Ovary (tissue), 9 donors: ENCODE data around the gene JSRP1. TPM values are rescaled to one million over a fixed set of nuclear protein-coding genes. Genes with fewer than 3 reads are reported as not detected.
A peak's percentile ranks its signal among the peaks of the same experiment; 100 is the strongest.

Experiments
- DNase-seq, 5 donors: peaks; one replicate each; pipeline ENCODE4 v3.0.0-alpha.2; 2019 to 2020
- H3K27ac ChIP-seq, 2 donors: fragments of 200-600 bp; one replicate each; pipeline versions ENCODE4 v1.5.1 to v1.8.0; 2019 to 2022
- H3K27me3 ChIP-seq: fragments of 200-600 bp; one replicate; pipeline ENCODE4 v1.8.0; 2022
- H3K36me3 ChIP-seq: fragments of 200-600 bp; sonication (generic); one replicate; pipeline ENCODE4 v1.5.1; 2019
- H3K4me1 ChIP-seq: one replicate; pipeline ENCODE4 v1.8.1; 2013; ENCODE audit warnings: mild to moderate bottlenecking, moderate library complexity; ENCODE audit not compliant: insufficient read depth
- H3K4me3 ChIP-seq: fragments of 200-600 bp; sonication (generic); one replicate; pipeline ENCODE4 v1.5.1; 2017
- H3K9me3 ChIP-seq, 2 donors: fragments of 200-600 bp in 1 of 2; sonication (generic) in 1 of 2; one replicate each; pipeline versions ENCODE4 v1.5.1 to v1.8.1; 2013 to 2019; ENCODE audit warnings: mild to moderate bottlenecking in 1 of 2, moderate library complexity in 1 of 2
- EP300 ChIP-seq: sonication (generic); formaldehyde crosslinking; IDR thresholded peaks from one replicate; pipeline ENCODE4 v1.6.1; 2017; ENCODE audit warnings: antibody characterized with exemption
- POLR2A ChIP-seq: fragments of 450-650 bp; IDR thresholded peaks from one replicate; pipeline ENCODE4 v1.6.1; 2017; ENCODE audit warnings: antibody characterized with exemption, mild to moderate bottlenecking, moderate library complexity
- WGBS, 3 donors: extraction: QIAGEN DNeasy Blood & Tissue Kit in 1 of 3; methylation state at CpG; one replicate each; pipeline versions ENCODE4 v1.1.5 to v1.1.7; 2013 to 2017; 5-methylcytosine and 5-hydroxymethylcytosine counted together
- intact Hi-C, 4 donors: fragments of 100-400 bp; cut with DNase I; formaldehyde crosslinking; loops; one replicate each; pipeline versions ENCODE4 v1.11.0 to v1.15.1; 2022 to 2023
- polyA plus RNA-seq, 2 donors: library from polyadenylated mRNA; stranded (reverse); fragments of 200-250 nt in 1 of 2; fragments of 350-450 nt in 1 of 2; fragmentation: Illumina TruSeq in 1 of 2; extraction: RNeasy Lipid Tissue Mini Kit (QIAGEN cat#74804) in 1 of 2; gene quantifications; one replicate each; pipeline ENCODE4 v1.2.3, GENCODE V29; 2013 to 2014
- total RNA-seq, 7 donors: library from RNA; depleted of rRNA in 2 of 7; stranded (reverse); fragments of >200 nt in 2 of 7; fragmentation: NEBNext Ultra II Directional in 3 of 7; extraction: Animal tissue kit (Norgen Biotek cat#: 25700) in 3 of 7; gene quantifications; one replicate each; pipeline versions ENCODE4 v1.1.0 to v1.2.4, GENCODE V29; 2016 to 2023
- TF ChIP-seq, protein P1 (sequence below), 3 donors: fragments of 450-650 bp in 2 of 3; fragments of 200-600 bp in 1 of 3; IDR thresholded peaks; one replicate each; pipeline versions ENCODE4 v1.5.1 to v1.8.0; 2016 to 2022; ENCODE audit warnings: antibody characterized with exemption in 3 of 3, mild to moderate bottlenecking in 1 of 3
- donor health status: DM: no; HTN: no; CAD: no; lungs with moderate emphysema.
- donor health status: DM: no; HTN: no; CAD: no.
- donor health status: Bipolar disorder and iron deficiency.
- donor health status: DM: yes; HTN: yes; CAD: no.
- donor health status: DM: no; HTN: no; CAD: no.
- donor health status: DM: yes; HTN: yes; CAD: no.

JSRP1 gene
- total and polyA plus RNA-seq, 9 donors, result 0.30 to 0.92 (median 0.35) TPM; not detected in 4

- intact Hi-C loops, result no loop called here
- Histone ChIP-seq H3K27ac (no peak overlapping the region), H3K27me3 (peaks cover 16% of the 10 kb centered on the region), H3K4me3 (no peak overlapping the region), H3K4me1 (peaks cover 17% of the 10 kb centered on the region), H3K9me3 (no peaks in the 10 kb centered on the region), H3K36me3 (no peaks in the 10 kb centered on the region)
- WGBS, 3 donors, result 55 to 60% (median 56%) methylated on average over 20 of the region's 20 CpGs
- TF ChIP-seq, protein P1, sequence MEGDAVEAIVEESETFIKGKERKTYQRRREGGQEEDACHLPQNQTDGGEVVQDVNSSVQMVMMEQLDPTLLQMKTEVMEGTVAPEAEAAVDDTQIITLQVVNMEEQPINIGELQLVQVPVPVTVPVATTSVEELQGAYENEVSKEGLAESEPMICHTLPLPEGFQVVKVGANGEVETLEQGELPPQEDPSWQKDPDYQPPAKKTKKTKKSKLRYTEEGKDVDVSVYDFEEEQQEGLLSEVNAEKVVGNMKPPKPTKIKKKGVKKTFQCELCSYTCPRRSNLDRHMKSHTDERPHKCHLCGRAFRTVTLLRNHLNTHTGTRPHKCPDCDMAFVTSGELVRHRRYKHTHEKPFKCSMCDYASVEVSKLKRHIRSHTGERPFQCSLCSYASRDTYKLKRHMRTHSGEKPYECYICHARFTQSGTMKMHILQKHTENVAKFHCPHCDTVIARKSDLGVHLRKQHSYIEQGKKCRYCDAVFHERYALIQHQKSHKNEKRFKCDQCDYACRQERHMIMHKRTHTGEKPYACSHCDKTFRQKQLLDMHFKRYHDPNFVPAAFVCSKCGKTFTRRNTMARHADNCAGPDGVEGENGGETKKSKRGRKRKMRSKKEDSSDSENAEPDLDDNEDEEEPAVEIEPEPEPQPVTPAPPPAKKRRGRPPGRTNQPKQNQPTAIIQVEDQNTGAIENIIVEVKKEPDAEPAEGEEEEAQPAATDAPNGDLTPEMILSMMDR (IDR thresholded peaks at IDR 0.05), result no peak
- TF ChIP-seq POLR2A (no peak), EP300 (no peak)
- DNase-seq, result peak in 2 of 5 donors; percentile 21 to 64
Observed at GRCh38 chr19:2254064-2254872, 1.9 kb downstream of the JSRP1 start.

DNA sequence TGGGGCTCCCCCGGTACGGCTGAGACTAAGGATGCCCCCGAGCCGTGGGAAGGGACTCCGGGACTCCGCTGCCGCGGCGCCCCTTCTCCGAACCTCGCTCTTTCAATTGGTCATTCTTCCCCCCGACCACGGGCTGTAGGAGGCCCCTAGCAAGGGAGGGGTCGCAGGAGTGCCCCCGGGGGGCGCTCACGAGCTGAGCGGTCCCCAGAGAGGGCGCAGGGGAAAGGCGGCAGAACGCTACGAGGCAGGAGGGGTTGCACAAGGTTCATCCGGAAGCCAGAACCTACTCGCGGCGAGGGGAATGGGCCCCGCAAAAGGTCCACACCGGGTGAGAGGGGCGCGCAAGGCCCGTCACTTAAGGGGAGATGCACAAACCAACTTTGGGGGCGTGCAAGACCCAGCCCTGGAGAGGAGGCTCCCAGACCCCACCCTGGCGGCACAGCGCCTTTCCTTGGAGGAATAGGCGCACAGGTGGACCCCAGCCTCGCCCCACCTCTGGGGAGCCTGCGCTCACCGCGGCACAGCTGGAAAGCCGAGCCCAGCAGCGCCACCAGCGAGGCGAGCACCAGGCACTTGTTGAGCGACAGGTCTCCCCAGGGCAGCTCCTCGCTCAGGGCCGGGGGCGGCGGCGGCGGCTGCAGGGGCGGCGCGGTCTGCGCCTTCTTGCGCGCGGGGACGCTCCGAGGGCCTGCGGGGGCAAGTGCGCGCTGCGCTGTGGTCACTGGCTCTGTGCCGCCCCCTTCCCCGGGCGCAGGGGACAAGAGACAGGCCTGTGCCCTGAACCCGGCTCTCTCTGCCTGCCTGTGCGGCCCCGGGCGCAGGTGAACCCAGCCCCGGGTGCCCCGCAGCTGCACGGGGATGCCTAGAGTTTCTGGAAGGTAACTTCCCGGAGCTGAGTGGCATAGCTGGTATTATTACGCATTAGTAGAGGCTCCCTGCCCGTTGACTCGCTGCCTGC is 2.8 kb downstream of the JSRP1 start:
- no peak for DNase-seq
- Histone ChIP-seq H3K36me3 (no peaks in the 10 kb centered on the region), H3K27ac (no peak overlapping the region), H3K4me3 (no peak overlapping the region), H3K4me1 (peaks cover 17% of the 10 kb centered on the region), H3K9me3 (no peaks in the 10 kb centered on the region), H3K27me3 (peaks cover 16% of the 10 kb centered on the region)
- 2 to 4% (median 4%) methylated on average over 46 to 77 of the region's 77 CpGs for WGBS, 3 donors
- TF ChIP-seq EP300 (no peak), POLR2A (no peak)
- TF ChIP-seq, protein P1 (IDR thresholded peaks at IDR 0.05), result no peak
- intact Hi-C loops, result no loop called here

GRCh38 chr19:2252797-2253105 is 3.5 kb downstream of the JSRP1 start:
- DNase-seq, result no peak
- WGBS, 3 donors, result 6 to 8% (median 6%) methylated on average over 16 to 18 of the region's 18 CpGs
- no peak for TF ChIP-seq EP300
- TF ChIP-seq, protein P1 (IDR thresholded peaks at IDR 0.05), result no peak
- TF ChIP-seq POLR2A, result no peak
- peaks cover 16% of the 10 kb centered on the region for H3K27me3 ChIP-seq
- H3K9me3 ChIP-seq, result no peaks in the 10 kb centered on the region
- no peak overlapping the region for H3K4me3 ChIP-seq
- H3K36me3 ChIP-seq, result no peaks in the 10 kb centered on the region
- H3K27ac ChIP-seq, result no peak overlapping the region
- intact Hi-C loops, result no loop called here
- peaks cover 17% of the 10 kb centered on the region for H3K4me1 ChIP-seq

- H3K4me3 ChIP-seq, result no peak overlapping the region
- H3K36me3 ChIP-seq, result no peaks in the 10 kb centered on the region
- intact Hi-C loops, result no loop called here
- DNase-seq, result no peak
- 6 to 10% (median 9%) methylated on average over 67 to 74 of the region's 74 CpGs for WGBS, 3 donors
- peaks cover 16% of the 10 kb centered on the region for H3K27me3 ChIP-seq
- H3K4me1 ChIP-seq, result peaks cover 17% of the 10 kb centered on the region
- no peak overlapping the region for H3K27ac ChIP-seq
- TF ChIP-seq POLR2A, result no peak
- TF ChIP-seq, protein P1 (IDR thresholded peaks at IDR 0.05), result no peak
- no peak for TF ChIP-seq EP300
- no peaks in the 10 kb centered on the region for H3K9me3 ChIP-seq
Observed at GRCh38 chr19:2252055-2252796, 4.0 kb downstream of the JSRP1 start.
